Colonic mucosa (tissue), 4 donors: Measurements from ENCODE around the gene NR2C1. TPM values are rescaled to one million over a fixed set of nuclear protein-coding genes. Genes with fewer than 3 reads are reported as not detected.

Source experiments
- DNase-seq: peaks from one replicate; pipeline ENCODE4 v3.0.0-alpha.2; 2020
- H3K27ac ChIP-seq: fragments of 200-600 bp; one replicate; pipeline ENCODE4 v1.8.0; 2021
- H3K27me3 ChIP-seq: fragments of 200-600 bp; one replicate; pipeline ENCODE4 v1.8.0; 2021
- H3K36me3 ChIP-seq: fragments of 200-600 bp; one replicate; pipeline ENCODE4 v1.8.0; 2021
- H3K4me1 ChIP-seq: fragments of 200-600 bp; one replicate; pipeline ENCODE4 v1.8.0; 2021; ENCODE audit warnings: mild to moderate bottlenecking
- H3K4me3 ChIP-seq: fragments of 200-600 bp; one replicate; pipeline ENCODE4 v1.8.0; 2021
- H3K9ac ChIP-seq, 2 donors: one replicate each; pipeline ENCODE4 v1.7.0; 2013; ENCODE audit warnings: control low read depth in 2 of 2, low read depth in 2 of 2, low read length in 2 of 2
- H3K9me3 ChIP-seq: fragments of 200-600 bp; one replicate; pipeline ENCODE4 v1.8.0; 2021
- intact Hi-C: fragments of 100-400 bp; cut with DNase I; formaldehyde crosslinking; loops from one replicate; pipeline ENCODE4 v1.14.1; 2022
- total RNA-seq, 2 donors: library from RNA; stranded (reverse); fragmentation: NEBNext Ultra II Directional in 1 of 2; extraction: Animal tissue kit (Norgen Biotek cat#: 25700) in 1 of 2; gene quantifications; one replicate each; pipeline ENCODE4 v1.2.1, GENCODE V29; 2021
- TF ChIP-seq, protein P1 (sequence below): fragments of 200-600 bp; IDR thresholded peaks from one replicate; pipeline ENCODE4 v1.8.0; 2022; ENCODE audit warnings: antibody characterized with exemption, mild to moderate bottlenecking
- donor health status: healthy.
- donor health status: DM: no; HTN: no; CAD: no.
- donor health status: DM: no; HTN: no; CAD: no.

Gene NR2C1
- total RNA-seq, 2 donors from 2014 or later = 25.7 to 30.0 TPM

DNA sequence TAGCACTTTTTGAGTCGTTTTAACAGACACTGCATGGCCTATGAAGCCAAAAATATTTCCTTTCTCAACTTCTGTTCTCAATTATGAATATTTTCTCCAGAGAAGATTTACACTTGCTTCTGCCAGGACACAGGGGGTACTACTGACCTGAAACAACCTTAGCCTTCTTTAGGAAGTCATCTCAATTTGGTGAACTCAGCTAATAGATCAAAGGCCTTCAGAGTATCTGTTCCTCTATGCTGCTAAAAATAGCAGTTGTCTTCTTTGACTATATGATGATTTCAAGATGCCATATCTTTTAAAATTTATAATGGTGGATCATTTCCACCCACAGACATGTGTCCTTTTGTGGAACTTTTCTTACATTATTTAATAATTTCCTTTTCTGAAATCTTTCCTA, 55.9 kb downstream of the NR2C1 start:
- H3K27me3 ChIP-seq = no peaks in the 10 kb centered on the region
- intact Hi-C loops = no loop called here

DNA sequence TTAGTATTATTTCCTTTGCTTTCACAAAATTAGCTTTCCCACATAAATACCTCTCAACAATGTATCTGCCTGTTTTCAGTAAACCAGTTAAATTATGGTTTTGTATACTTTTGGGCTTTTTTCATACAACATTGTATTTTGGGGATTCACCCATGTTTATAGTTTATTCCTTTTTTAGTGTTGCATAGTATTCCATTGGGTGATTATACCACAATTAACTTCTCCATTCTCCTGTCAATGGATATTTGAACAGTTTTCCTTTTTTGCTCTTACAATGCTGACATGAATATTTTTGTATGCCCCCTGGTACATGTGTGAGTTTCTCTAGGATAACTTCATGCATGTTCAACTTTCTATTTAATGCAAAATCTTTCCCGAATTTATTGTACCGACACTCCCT, 57.3 kb downstream of the NR2C1 start:
- H3K9me3 ChIP-seq = no peaks in the 10 kb centered on the region
- no peak for DNase-seq
- intact Hi-C loops = no loop called here
- H3K27me3 ChIP-seq = no peaks in the 10 kb centered on the region
- no peaks in the 10 kb centered on the region for H3K36me3 ChIP-seq
- H3K9ac ChIP-seq = no peak overlapping the region
- H3K4me3 ChIP-seq = no peak overlapping the region
- TF ChIP-seq, protein P1, sequence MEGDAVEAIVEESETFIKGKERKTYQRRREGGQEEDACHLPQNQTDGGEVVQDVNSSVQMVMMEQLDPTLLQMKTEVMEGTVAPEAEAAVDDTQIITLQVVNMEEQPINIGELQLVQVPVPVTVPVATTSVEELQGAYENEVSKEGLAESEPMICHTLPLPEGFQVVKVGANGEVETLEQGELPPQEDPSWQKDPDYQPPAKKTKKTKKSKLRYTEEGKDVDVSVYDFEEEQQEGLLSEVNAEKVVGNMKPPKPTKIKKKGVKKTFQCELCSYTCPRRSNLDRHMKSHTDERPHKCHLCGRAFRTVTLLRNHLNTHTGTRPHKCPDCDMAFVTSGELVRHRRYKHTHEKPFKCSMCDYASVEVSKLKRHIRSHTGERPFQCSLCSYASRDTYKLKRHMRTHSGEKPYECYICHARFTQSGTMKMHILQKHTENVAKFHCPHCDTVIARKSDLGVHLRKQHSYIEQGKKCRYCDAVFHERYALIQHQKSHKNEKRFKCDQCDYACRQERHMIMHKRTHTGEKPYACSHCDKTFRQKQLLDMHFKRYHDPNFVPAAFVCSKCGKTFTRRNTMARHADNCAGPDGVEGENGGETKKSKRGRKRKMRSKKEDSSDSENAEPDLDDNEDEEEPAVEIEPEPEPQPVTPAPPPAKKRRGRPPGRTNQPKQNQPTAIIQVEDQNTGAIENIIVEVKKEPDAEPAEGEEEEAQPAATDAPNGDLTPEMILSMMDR = no peak
- no peaks in the 10 kb centered on the region for H3K4me1 ChIP-seq
- no peak overlapping the region for H3K27ac ChIP-seq

More for the DNA sequence above, 55.9 kb downstream of the NR2C1 start:
- H3K4me3 ChIP-seq = no peak overlapping the region
- no peaks in the 10 kb centered on the region for H3K36me3 ChIP-seq
- no peaks in the 10 kb centered on the region for H3K9me3 ChIP-seq
- DNase-seq = no peak
- H3K27ac ChIP-seq = no peak overlapping the region
- no peaks in the 10 kb centered on the region for H3K4me1 ChIP-seq
- no peak overlapping the region for H3K9ac ChIP-seq
- TF ChIP-seq, protein P1 = no peak

DNA sequence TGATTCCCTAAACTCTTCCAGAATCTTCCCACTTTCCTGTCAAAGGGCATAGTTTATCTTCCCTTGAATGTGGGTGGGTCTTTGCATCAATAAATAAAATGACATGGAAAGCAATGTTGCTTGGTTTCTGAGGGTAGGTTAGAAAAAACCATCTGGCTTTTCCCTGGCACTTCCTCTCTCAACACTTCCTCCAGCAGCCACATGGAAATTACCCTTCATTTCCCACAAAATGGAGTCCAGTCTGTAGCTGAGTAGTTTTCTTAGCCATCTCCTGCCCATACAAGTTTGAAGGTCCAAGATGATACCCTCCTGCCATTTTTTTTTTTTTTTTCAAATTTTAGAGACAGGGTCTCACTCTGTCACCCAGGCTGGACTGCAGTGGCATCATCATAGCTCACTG, 58.9 kb downstream of the NR2C1 start:
- H3K27me3 ChIP-seq = no peaks in the 10 kb centered on the region
- H3K9ac ChIP-seq = no peak overlapping the region
- no peaks in the 10 kb centered on the region for H3K4me1 ChIP-seq
- H3K36me3 ChIP-seq = no peaks in the 10 kb centered on the region
- H3K27ac ChIP-seq = no peak overlapping the region
- TF ChIP-seq, protein P1 = no peak
- H3K4me3 ChIP-seq = no peak overlapping the region
- no peak for DNase-seq
- H3K9me3 ChIP-seq = no peaks in the 10 kb centered on the region
- intact Hi-C loops = no loop called here

DNA sequence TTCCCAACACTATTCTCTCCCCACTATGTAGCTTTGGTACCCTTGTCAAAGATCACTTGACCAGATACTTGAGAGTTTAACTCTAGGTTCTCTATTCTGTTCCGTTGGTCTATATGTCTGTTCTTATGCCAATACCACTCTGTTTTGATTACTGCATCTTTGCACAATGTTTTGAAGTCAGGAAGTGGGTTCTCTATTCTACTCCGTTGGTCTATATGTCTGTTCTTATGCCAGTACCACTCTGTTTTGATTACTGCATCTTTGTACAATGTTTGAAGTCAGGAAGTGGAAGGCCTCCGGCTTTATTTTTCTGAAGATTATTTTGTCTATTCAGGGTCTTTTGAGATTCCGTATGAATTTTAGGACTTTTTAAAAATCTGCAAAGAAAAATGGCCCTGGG, 67.2 kb downstream of the NR2C1 start:
- DNase-seq = no peak
- intact Hi-C loops = no loop called here
- H3K4me1 ChIP-seq = no peaks in the 10 kb centered on the region
- H3K4me3 ChIP-seq = no peak overlapping the region
- TF ChIP-seq, protein P1 = no peak
- no peaks in the 10 kb centered on the region for H3K9me3 ChIP-seq
- H3K27ac ChIP-seq = no peak overlapping the region
- no peak overlapping the region for H3K9ac ChIP-seq
- no peaks in the 10 kb centered on the region for H3K36me3 ChIP-seq
- no peaks in the 10 kb centered on the region for H3K27me3 ChIP-seq

DNA sequence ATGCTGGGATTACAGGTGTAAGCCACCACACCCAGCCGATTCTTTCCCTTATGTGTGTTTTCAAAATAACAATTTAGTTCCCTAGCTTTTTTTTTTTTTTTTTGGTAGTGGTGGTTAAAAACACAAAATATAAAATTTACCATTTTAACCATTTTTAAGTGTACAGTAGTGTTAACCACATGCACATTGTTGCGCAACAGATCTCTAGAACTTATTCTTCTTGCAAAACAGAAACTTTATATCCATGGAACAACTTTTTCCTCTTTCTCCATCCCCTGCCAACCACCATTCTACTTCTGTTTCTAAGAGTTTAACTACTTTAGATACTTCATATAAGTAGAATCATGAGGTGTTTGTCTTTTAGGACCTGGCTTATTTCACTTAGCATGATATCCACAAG, 68.8 kb downstream of the NR2C1 start:
- H3K9me3 ChIP-seq = no peaks in the 10 kb centered on the region
- no peak overlapping the region for H3K27ac ChIP-seq
- no peak overlapping the region for H3K9ac ChIP-seq
- no peak overlapping the region for H3K4me3 ChIP-seq
- no peaks in the 10 kb centered on the region for H3K27me3 ChIP-seq
- intact Hi-C loops = no loop called here
- TF ChIP-seq, protein P1 = no peak
- no peak for DNase-seq
- H3K36me3 ChIP-seq = no peaks in the 10 kb centered on the region
- no peaks in the 10 kb centered on the region for H3K4me1 ChIP-seq

DNA sequence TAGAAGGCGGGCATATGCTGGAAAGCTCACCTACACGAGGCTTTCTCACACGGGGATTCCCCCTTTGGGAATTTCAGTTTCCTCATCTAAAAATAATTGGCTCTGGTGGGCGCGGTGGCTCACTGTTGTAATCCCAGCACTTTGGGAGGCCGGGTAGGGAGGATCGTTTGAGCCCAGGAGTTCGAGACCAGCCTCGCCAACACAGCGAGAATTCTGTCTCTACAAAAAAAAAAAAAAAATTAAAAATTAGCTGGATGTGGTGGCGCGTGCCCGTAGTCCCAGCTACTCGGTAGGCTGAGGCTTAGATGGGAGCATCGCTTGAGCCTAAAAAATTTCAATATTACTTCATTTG, 69.5 kb downstream of the NR2C1 start:
- H3K9ac ChIP-seq = peak overlapping the region in 1 of 2 donors; percentile 99
- DNase-seq = no peak
- intact Hi-C loops = no loop called here
- H3K9me3 ChIP-seq = no peaks in the 10 kb centered on the region
- no peaks in the 10 kb centered on the region for H3K36me3 ChIP-seq
- H3K27me3 ChIP-seq = no peaks in the 10 kb centered on the region
- no peaks in the 10 kb centered on the region for H3K4me1 ChIP-seq
- TF ChIP-seq, protein P1 = no peak
- H3K27ac ChIP-seq = peak overlapping the region; percentile 70
- peak overlapping the region; percentile 70 for H3K4me3 ChIP-seq
